ENCODE data around the gene HYLS1.
"Not testable (repeated sequence)": the region's sequence is repeated elsewhere in the genome, so short reads cannot be mapped to it uniquely, and the experiment has no call there.

Gene HYLS1, protein sequence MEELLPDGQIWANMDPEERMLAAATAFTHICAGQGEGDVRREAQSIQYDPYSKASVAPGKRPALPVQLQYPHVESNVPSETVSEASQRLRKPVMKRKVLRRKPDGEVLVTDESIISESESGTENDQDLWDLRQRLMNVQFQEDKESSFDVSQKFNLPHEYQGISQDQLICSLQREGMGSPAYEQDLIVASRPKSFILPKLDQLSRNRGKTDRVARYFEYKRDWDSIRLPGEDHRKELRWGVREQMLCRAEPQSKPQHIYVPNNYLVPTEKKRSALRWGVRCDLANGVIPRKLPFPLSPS

DNA sequence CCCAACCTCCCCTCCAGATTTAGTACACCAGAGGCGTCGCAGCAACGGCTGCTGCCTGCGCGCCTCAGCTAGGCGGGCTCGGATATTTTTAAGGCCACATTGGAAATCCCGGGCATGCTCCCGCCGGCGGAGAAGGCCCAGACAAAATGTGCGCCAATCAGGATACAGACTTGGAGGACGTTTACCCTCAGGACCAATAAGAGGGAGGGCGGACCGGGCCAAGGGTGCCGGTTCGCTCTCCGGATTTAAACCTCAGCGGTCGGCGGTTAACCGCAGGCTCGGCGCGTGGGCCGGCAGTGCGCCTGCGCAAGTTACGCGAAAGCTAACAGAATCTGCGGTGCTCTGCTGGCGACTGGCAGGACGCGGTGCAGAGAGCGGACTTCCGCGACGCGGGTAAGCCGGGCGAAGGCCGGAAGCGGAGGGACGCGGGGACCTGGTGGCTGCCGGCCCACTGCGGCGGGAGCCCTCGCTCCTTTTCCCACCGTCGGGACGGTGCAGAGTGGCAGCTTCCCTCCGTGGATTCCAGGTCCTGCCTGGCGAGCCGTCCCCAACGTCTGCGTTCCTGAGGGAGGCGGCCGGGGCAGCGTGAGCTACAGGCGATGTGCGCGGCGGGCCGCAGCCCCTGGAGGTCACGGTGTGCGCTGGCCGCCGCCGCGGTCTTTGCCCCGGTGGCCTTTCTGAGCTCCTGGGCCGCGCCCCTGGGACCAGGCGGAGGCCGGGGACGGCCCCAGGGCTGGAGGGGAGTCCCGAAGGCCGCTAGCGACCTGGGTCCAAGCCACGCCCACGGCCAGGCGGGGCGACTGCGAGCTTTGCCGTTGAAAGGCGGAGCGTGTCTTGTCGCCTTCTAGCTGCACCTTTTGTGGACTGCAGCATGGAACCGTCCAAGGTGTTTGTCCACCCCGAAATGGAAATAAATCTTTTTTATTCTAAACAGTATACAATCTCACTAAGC, at the start of gene HYLS1:
Gene HYLS1 (plus strand): TSS at position 296 of the 952 bp plus-strand sequence. CDS start 11,701 bp downstream, outside the sequence.
- DNase-seq (ENCODE audit: low read depth): peak; percentile 94

DNA sequence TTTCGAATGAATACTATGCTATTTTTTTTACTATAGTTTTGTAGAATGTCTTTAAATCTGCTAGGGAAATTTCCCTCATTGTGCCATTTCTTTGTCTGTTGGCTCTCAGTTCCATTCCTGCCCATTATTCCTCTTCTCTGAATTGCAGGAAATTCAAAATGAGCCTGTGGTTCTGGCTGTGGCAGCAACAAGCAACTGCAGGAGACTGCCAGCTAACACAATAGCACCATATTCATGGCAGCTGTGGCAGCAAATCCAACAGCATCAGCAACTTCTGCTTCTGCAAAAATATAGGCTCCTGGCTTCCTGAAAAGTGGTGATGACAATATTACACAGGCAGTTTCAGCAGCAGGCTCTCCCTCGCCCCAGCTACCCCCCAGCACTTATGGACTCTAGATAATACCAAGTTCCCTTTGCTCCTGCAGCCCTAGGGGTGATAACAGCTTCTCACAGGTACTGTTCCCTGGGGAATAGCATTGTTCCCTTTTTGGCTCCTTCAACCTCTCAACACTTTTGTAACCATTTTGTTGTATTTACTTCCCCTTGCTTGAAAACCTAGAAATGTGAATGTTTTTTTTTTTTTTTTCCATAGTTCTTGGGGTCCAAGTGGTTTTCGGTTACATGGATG, 45.0 kb upstream of the HYLS1 start:
- no peak for DNase-seq (ENCODE audit: low read depth)

DNA sequence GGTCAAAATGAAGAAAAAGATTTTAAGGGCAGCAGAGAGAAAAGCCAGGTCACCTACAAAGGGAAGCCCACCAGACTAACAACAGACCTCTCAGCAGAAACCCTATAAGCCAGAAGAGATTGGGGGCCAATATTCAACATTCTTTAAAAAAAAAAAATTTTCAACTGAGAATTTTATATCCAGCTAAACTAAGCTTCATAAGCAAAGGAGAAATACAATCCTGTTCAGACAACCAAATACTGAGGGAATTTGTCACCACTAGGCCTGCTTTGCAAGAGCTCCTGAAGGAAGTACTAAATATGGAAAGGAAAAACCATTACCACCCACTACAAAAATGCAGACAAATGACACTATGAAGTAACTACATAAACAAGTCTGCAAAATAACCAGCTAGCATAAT, 41.3 kb upstream of the HYLS1 start:
- no peak for DNase-seq (ENCODE audit: low read depth)

DNA sequence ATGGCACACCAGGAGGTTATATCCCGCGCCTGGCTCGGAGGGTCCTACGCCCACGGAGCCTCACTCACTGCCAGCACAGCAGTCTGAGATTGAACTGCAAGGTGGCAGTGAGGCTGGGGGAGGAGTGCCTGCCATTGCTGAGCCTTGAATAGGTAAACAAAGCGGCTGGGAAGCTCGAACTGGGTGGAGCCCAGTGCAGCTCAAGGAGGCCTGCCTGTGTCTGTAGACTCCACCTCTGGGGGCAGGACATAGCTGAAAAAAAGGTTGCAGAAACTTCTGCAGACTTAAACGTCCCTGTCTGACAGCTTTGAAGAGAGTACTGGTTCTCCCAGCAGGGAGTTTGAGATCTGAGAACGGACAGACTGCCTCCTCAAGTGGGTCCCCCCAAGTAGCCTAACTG, 29.8 kb upstream of the HYLS1 start:
- DNase-seq (ENCODE audit: low read depth): not testable (repeated sequence)

DNA sequence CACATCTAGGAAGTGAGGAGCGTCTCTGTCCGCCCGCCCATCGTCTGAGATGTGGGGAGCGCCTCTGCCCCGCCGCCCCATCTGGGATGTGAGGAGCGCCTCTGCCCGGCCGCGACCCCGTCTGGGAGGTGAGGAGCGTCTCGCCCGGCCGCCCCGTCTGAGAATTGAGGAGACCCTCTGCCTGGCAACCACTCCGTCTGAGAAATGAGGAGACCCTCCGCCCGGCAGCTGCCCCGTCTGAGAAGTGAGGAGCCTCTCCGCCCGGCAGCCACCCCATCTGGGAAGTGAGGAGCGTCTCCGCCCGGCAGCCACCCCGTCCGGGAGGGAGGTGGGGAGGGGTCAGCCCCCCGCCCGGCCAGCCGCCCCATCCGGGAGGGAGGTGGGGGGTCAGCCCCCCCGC, 24.7 kb upstream of the HYLS1 start:
- not testable (repeated sequence) for DNase-seq (ENCODE audit: low read depth)

DNA sequence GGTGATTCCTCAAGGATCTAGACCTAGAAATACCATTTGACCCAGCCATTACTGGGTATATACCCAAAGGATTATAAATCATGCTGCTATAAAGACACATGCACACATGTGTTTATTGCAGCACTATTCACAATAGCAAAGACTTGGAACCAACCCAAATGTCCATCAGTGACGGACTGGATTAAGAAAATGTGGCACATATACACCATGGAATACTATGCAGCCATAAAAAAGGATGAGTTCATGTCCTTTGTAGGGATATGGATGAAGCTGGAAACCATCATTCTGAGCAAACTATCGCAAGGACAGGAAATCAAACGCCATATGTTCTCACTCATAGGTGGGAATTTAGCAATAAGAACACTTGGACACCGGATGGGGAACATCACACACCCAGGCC, 22.1 kb upstream of the HYLS1 start:
- DNase-seq (ENCODE audit: low read depth): not testable (repeated sequence)

DNA sequence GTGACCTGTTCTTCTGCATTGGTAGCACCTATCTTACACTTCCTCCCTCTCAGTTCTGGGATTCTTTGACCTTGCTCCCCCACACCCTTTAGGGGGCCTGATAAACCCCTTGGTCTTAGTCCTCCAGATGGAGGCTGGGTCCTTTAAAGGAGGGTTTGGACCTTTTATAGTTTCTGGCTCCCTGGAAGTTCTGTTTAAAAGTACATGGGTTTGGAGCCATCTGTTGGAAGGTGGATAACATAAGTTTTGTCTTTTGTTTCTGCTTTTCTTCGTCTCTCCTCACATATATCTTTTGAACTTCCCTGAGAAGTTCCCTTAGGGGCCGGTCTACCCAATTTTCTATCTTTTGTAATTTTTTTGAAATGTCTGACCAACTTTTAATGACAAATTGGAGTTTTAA, 17.9 kb upstream of the HYLS1 start:
- DNase-seq (ENCODE audit: low read depth): no peak

DNA sequence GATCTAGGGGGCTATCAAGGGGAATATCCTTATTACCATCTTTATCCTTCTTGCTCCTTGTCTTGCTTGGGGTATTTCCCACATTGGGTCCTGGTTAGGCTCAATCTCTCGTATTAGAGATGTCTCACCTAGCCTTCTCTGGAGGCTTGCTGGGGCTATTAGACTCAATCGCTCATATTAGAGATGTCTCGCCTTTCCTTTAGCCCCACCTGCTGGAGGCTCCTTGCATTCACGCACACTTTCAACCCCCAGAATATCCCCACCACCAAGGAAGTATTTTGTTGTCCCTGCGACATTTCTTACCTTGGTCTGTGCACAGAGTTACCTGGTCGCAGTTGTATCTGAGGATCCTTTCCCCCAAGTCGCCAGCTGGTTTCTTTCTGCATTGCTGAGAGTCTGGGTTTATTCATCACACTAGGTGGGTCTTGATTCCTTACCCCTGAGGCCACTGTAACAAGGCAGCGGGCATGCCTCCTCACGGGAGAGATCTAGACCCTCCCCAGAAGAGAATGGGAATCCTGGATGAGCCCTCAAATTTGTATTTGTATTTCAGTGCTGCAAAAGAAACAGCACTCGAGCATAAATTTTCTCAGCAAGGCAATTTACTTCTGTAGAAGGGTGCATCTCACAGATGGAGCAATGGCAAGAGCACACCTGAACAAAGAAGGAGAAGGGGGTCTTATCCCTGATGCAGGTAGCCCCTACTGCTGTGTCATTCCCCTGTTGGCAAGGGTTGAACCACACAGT, 15.9 kb upstream of the HYLS1 start:
- DNase-seq (ENCODE audit: low read depth): no peak

DNA sequence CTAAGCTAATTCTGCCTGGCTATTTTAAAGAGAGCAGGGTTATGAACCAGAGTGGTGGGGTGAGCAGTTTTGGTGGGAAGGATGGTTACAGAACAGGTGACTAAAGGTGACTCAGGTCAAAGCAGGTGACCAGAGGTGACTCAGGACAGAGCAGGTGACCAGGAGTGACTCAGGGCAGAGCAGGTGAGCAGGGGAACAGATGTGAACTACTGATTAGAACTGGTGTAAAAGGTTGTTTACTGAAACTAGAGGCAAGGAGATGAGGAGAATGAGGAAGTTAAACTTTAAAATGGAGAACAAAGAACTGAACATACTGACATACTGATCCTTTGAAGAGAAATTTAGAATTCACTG, 15.4 kb upstream of the HYLS1 start:
- DNase-seq (ENCODE audit: low read depth): no peak

DNA sequence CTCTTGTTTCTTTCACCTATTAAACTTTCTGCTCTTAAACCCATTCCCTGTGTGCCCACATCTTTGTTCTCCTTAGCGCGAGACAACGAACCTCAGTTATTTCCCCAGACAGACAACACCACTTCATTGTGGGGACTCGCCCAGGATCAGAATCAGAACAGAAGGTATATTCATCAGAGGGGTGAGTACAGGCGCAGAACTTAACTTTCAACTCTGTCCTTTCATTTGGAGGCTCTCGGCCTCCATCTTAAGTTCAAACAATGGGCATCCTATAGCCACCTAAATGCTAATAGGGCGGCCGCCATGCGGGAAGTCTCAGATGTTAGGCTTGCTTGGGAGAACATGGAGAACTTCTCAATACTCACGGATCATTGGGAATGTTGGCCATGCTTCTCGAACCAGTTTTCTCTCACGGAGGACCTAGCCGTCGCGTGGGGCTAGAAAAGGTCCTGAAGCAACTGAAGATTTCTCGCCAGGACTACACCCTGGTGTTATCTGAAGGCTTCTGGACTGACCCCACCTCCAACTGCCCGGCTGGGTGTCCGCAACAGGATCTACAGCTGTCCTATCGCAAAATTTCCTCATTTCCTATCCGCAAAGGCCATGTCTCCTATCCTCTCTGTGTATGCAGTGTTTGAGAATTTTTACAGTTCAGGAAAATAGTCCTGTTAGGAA, 13.4 kb upstream of the HYLS1 start:
- no peak for DNase-seq (ENCODE audit: low read depth)

DNA sequence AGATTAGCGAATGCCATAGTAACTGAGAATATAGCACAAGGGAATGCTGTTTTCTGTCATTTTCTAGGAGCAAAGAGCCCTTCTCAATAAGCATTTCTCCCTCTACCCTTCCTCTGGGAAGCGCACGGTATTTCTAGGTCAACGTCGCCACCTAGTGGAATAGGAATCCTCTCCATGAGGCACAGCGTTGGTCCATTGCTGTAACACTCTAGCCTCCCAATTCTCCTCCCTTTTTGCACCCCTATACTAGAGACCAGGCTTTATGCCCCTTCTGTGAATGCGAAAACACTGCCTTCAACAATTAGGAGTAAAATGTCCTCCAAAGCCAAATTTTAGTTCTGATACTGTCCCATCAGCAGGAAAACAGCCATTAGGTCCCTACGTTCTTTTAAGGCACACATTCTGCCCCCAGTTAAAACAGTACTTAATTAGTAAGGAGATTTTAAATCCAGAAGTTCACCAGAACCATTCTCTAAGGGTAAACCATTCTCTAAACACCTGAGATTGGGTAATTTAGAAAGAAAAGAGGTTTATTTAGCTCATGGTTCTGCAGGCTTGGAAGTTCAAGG, 12.8 kb upstream of the HYLS1 start:
- DNase-seq (ENCODE audit: low read depth): no peak

DNA sequence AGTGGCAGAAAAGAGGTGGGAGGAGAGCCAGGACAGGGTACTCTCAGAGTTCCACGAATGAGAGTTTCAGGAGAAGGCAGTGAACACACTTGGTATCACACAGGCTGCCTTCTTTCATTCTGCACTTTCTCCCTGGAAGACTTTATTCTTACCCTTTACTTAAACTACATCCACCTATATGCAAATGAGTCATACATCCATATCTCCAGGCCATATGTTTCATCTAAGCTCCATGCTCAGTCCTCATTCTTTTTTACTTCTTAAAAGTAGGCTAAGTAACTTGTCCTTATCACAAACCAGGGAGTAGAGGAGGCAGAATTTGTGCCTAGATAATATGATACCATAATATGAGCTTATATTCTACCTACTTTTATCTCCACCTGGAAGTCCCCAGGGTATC, 6.2 kb upstream of the HYLS1 start:
- DNase-seq (ENCODE audit: low read depth): no peak

DNA sequence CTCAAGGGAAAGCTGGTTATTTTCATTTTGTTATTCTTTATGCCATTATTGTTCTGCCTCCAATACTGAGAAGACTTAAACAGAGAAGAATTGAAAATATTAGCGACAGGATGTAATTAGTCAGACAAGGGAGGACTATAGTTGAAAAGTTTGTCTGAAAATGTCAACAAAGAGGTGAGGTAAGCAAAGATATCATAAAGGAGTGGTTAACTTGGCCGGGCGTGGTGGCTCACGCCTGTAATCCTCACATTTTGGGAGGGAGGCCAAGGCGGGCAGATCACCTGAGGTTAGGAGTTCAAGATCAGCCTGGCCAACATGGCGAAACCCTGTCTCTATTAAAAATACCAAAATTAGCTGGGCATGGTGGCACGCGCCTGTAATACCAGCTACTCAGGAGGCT, 4.1 kb upstream of the HYLS1 start:
- no peak for DNase-seq (ENCODE audit: low read depth)

DNA sequence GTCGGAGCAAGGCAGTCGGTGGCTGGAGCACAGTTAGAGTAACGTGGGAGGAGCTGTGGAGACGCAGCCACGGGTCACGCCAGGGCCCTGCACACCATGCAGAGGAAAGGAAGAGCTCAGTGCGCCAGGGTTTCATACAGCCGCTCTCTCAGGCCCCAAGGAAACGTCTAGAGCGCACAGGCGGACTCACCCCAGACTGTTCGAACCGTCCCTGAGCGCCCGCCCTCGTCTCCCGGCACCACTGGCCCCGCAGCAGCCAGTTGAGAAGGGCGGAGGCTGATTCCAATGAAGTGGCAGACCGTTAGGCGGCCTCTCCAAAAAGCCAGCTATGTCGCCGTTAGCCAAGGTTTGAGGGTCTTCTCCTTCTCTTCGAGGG, 483 bp upstream of the HYLS1 start:
- no peak for DNase-seq (ENCODE audit: low read depth)

DNA sequence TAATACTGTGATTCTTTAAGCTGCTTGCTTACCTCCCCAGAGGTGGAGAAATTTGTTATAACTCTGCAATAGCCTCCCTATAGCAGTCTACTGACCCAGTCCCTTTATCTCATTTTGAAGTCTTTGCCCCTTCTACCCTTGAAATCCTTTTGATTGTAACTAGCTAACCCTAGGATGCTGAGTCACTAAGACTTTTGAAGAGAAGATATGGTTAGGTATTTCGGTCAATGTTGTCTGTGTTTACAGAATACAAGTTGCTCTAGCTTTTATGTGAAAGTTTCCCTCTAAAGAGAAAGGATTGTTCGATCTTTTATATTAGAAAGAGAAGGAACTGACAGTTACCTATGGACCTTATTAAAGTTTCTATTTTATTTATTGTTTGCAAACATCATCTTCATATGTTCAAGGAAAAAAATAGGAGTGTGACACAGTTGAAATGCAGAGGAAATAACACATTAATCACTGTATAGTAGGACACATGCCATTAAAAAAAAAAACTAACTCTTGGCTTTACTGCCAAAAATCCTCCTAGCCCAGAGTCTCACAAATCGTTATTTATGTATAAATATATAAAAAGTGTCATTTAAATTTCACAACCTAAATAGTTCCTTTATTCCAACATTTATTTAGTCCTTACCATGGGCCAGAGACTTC, 3.1 kb downstream of the HYLS1 start:
- DNase-seq (ENCODE audit: low read depth): no peak

DNA sequence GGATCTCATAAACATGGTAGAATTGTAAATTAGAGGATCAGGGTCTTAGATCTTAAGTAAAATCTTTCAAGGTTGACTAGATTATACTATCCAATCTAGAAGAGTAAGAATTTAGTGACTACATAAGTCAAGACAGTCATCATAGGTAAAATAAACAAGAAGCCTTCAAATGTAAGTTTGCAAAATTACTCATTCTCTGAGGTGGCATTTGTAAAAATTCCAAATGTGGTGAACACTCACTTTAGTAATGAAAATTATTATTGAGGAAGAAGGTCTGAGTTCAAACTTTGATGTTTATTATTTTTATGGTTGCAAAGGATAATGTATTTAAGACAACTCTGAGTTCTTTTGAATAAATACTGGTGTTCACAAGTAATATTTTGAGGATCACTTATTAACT, 4.6 kb downstream of the HYLS1 start:
- no peak for DNase-seq (ENCODE audit: low read depth)

DNA sequence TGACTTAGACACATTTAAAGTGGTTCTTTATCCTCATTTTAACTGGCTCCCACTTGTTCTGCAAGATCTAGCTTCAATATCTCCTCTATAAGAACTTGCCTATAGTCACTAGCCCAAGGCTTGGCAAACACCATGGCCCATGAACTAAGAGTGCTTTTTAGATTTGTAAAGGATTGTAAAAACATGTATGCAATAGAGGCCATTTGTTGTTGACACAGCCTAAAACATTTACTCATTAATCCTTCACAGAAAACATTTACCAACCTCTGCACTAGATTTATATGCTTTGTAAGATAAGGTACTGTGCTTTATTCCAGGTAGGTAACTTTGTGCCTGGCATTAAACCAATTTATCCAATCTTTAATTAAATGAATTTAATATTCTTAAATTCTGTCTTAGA, 5.5 kb downstream of the HYLS1 start:
- no peak for DNase-seq (ENCODE audit: low read depth)

DNA sequence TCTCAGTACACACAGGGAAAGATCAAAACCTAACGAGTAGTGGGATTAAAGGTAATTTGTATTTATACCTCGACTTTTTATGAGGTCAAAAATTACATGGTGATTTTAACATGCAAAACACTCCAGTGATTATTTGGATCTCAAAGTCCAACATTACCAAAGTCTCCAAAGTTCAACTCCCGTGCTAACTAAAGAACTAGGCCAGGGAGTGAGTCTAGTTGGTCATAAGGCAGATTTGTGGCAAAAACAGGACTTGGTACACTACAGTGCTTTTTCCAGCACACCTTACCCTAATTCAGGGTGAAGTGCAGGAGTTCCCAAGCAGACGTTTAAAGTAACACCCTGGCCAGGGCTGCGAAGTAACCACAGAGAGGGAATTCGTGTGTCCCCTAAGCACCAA, 14.4 kb downstream of the HYLS1 start:
- no peak for DNase-seq (ENCODE audit: low read depth)

DNA sequence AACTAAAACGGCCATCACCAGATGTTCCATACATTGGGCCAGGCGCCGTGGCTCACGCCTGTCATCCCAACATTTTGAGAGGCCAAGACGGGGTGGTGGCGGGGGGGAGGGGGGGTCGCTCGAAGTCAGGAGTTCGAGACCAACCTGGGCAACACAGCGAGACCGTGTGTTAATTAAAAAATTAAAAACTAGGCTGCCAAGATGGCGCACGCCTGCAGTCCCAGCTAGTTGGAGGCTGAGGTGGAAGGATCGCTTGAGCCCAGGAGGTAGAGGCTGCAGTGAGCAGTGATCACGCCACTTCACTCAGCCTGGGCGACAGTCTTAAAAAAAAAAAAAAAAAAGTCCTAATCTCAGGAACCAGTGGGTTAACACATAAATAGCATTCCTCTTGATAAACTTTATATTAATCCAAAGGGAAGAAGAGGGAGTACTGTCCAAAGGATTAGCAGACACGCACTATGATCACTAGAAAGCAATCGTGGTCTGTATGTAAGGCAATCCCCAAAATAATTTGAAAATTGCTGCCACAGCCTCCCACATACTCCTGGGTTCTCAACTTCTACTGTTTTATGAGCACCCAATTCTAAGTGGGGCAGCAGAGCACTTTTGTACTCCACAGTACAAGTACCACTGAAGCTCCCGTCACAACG, 14.9 kb downstream of the HYLS1 start:
- DNase-seq (ENCODE audit: low read depth): no peak

All from stimulated activated CD8-positive, alpha-beta memory T cell treated with anti-CD3 and anti-CD28 coated beads, Interleukin-7, amount 100 ng/mL, for 24 hours (primary cell).